BE2C (cell line): Measurements from ENCODE around the gene NOTCH4.
A peak's percentile ranks its signal among the peaks of the same experiment; 100 is the strongest.

Experiments used
- DNase-seq: peaks from one replicate; pipeline ENCODE4 v3.0.0-alpha.2; 2020
- H3K27me3 ChIP-seq: fragments of 250-450 bp; sonication (Bioruptor Pico); 2 replicates; pipeline ENCODE4 v1.5.1; 2020; ENCODE audit warnings: mild to moderate bottlenecking
- H3K36me3 ChIP-seq: fragments of 250-450 bp; sonication (Bioruptor Pico); 2 replicates; pipeline ENCODE4 v1.5.1; 2020; ENCODE audit warnings: mild to moderate bottlenecking
- H3K4me1 ChIP-seq: fragments of 250-450 bp; sonication (Bioruptor Pico); 2 replicates; pipeline ENCODE4 v1.5.1; 2020
- H3K4me3 ChIP-seq: 2 replicates; pipeline ENCODE4 v1.5.1; 2011; ENCODE audit warnings: low read depth, low read length
- H3K9me3 ChIP-seq: fragments of 250-450 bp; sonication (Bioruptor Pico); 2 replicates; pipeline ENCODE4 v1.5.1; 2020
- CTCF ChIP-seq: IDR thresholded peaks from 2 replicates; pipeline ENCODE4 v1.5.1; 2012; ENCODE audit warnings: mild to moderate bottlenecking, low read depth, low read length

NOTCH4 gene

GRCh38 chr6:32175322-32175710 lies 48.6 kb downstream of the NOTCH4 start:
- Histone ChIP-seq H3K9me3 (no peaks in the 10 kb centered on the region), H3K36me3 (peaks cover 8% of the 10 kb centered on the region), H3K27me3 (no peaks in the 10 kb centered on the region), H3K4me1 (no peaks in the 10 kb centered on the region), H3K4me3 (peak overlapping the region; percentile 96)
- TF ChIP-seq CTCF = no peak
- DNase-seq = no peak

GRCh38 chr6:32174416-32174815 lies 49.5 kb downstream of the NOTCH4 start:
- no peaks in the 10 kb centered on the region for H3K4me1 ChIP-seq
- no peaks in the 10 kb centered on the region for H3K9me3 ChIP-seq
- no peak for DNase-seq
- no peak for TF ChIP-seq CTCF
- peaks cover 17% of the 10 kb centered on the region for H3K36me3 ChIP-seq
- no peak overlapping the region for H3K4me3 ChIP-seq
- H3K27me3 ChIP-seq = no peaks in the 10 kb centered on the region

GRCh38 chr6:32173051-32173727 lies 50.7 kb downstream of the NOTCH4 start:
- no peak for TF ChIP-seq CTCF

GRCh38 chr6:32171234-32171633 lies 52.6 kb downstream of the NOTCH4 start:
- Histone ChIP-seq H3K4me3 (no peak overlapping the region), H3K36me3 (peaks cover 47% of the 10 kb centered on the region), H3K9me3 (no peaks in the 10 kb centered on the region), H3K4me1 (no peaks in the 10 kb centered on the region), H3K27me3 (no peaks in the 10 kb centered on the region)
- no peak for DNase-seq
- TF ChIP-seq CTCF = no peak

More at GRCh38 chr6:32173051-32173727, 50.7 kb downstream of the NOTCH4 start:
- DNase-seq = no peak
- peaks cover 27% of the 10 kb centered on the region for H3K36me3 ChIP-seq
- H3K27me3 ChIP-seq = no peaks in the 10 kb centered on the region
- H3K9me3 ChIP-seq = no peaks in the 10 kb centered on the region
- no peak overlapping the region for H3K4me3 ChIP-seq
- H3K4me1 ChIP-seq = no peaks in the 10 kb centered on the region

- Histone ChIP-seq H3K9me3 (no peaks in the 10 kb centered on the region), H3K4me1 (no peaks in the 10 kb centered on the region), H3K36me3 (peaks cover 47% of the 10 kb centered on the region), H3K27me3 (no peaks in the 10 kb centered on the region), H3K4me3 (no peak overlapping the region)
- TF ChIP-seq CTCF = no peak
- DNase-seq = no peak
Measured at GRCh38 chr6:32170294-32170693, 53.6 kb downstream of the NOTCH4 start.

- H3K9me3 ChIP-seq = no peaks in the 10 kb centered on the region
- no peak for DNase-seq
- peaks cover 47% of the 10 kb centered on the region for H3K36me3 ChIP-seq
- H3K4me1 ChIP-seq = no peaks in the 10 kb centered on the region
- no peak overlapping the region for H3K4me3 ChIP-seq
- TF ChIP-seq CTCF = no peak
- no peaks in the 10 kb centered on the region for H3K27me3 ChIP-seq
Measured at GRCh38 chr6:32168807-32169591, 54.9 kb downstream of the NOTCH4 start.
